ENCODE results near the gene SMARCD3.

DNA sequence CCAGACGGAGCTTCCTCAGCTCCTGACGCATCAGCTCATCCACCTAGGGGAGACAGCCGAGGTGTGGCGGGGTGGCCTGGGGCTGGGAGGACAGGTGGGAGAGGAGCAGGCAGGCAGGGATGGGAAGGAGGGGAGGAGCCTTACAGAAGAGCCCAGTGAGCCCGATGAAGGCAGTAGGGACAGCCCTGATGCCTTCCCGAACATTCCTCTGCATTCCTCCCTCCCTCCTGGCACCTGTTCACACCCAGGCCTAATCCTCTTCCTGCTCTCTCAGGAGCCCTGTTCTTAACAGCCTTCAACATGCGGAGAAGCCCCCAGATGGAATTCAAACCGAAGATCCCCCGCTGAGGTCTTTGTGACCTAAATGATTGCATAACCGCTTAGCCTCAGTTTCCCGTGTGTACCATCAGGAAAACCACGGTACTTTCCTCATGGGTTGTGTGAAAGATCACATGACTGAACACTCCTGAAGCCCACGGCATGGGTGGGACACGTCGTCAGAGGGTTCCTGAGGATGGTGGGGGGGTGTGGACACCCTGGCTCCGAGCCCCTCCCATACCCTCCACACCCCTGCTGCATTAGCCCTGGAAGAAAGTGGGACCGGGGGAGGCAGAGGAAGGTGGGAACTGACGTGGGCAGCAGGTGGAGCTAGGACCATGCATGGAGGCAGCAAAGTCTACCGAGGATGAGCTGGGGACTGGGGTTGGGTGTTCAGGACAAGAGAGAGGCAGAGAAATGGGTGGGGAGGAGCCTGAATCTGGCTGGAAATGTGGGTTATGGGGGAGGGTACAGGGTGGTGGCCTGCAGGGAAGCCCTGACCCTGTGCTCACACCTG lies 52.7 kb downstream of the SMARCD3 start:
- TF ChIP-seq, protein P1, sequence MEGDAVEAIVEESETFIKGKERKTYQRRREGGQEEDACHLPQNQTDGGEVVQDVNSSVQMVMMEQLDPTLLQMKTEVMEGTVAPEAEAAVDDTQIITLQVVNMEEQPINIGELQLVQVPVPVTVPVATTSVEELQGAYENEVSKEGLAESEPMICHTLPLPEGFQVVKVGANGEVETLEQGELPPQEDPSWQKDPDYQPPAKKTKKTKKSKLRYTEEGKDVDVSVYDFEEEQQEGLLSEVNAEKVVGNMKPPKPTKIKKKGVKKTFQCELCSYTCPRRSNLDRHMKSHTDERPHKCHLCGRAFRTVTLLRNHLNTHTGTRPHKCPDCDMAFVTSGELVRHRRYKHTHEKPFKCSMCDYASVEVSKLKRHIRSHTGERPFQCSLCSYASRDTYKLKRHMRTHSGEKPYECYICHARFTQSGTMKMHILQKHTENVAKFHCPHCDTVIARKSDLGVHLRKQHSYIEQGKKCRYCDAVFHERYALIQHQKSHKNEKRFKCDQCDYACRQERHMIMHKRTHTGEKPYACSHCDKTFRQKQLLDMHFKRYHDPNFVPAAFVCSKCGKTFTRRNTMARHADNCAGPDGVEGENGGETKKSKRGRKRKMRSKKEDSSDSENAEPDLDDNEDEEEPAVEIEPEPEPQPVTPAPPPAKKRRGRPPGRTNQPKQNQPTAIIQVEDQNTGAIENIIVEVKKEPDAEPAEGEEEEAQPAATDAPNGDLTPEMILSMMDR (IDR thresholded peaks at IDR 0.05) = no peak
- TF ChIP-seq ZFX (IDR thresholded peaks at IDR 0.05; ENCODE audit: borderline replicate concordance) = no peak

All from 22Rv1 (cell line).